ELF-1 (cell line): ENCODE results near the gene TK1.

ENCODE experiments used
- DNase-seq: peaks from one replicate; pipeline ENCODE4 v3.0.0-alpha.2; 2016; ENCODE audit warnings: low read depth, low spot score

Gene TK1

DNA sequence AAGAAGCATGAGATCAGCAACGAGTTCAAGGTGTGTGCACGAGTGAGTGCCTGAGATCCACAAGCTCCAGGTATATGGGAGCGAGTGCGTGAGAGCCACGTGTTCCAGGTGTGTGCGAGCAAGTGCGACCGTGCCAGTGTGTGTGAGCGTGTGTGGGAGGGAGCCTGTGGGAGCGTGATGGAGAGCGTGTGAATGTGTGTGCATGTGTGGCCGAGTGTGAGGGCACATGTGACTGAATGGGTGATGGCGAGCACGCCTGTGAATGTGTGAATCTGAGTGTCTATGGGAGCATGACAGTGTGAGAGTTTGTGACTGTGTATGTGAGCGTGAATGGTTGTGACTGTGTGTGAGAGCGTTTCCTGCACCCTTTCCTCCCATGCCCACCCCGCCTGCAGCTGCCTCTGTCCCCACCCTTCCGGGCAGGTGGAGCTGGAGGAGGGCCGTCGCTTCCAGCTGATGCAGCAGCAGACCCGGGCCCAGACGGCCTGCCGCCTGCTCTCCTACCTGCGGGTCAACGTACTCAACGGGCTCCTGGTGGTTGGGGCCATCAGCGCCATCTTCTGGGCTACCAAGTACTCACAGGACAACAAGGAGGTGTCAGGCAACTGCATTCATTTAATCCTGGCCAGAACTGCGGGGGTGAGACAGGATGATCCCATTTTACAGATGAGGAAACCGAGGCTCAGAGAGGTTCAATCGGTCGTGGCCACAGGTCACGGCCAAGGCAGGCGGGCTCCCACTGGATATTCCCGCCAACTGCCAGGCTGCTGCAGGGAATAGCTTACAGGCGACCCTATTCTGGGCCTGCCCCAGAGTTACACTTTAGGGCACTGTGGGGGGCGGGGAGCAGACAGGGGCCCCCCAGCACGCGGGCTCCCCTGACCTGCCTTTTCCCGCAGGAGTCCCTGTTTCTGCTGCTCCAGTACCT lies 52.6 kb downstream of the TK1 start:
- peak; percentile 88 for DNase-seq

DNA sequence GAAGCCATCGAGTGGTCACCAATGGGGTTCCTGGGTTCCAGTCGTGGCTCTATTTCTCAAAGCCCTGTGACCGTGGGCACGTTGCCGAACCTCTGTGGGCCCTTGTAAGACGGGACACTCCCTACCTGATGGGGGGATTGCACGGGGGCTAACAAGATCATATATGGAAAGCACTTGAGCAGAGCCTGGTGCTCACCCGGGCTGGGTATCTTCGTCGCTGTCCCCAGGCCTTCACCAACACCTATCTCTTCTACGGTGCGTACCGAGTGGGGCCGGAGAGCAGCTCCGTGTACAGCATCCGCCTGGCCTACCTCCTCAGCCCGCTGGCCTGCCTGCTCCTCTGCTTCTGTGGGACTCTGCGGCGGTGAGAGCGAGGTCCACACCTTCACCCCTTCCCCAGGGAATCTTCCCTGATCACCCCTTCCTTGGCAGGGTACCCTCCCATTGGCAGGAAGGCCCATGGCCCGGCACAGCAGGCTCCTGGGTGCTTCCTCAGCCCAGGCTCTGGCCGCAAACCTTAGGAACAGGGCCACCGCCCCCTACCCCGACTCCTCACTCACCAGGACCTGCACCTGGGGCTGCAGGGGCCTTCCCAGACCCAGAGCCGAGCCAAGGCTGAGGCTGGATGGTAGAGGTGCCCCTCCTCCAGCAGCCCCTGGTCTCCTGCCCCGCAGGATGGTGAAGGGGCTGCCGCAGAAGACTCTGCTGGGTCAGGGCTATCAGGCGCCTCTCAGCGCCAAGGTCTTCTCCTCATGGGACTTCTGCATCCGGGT lies 53.5 kb downstream of the TK1 start:
- DNase-seq: no peak

DNA sequence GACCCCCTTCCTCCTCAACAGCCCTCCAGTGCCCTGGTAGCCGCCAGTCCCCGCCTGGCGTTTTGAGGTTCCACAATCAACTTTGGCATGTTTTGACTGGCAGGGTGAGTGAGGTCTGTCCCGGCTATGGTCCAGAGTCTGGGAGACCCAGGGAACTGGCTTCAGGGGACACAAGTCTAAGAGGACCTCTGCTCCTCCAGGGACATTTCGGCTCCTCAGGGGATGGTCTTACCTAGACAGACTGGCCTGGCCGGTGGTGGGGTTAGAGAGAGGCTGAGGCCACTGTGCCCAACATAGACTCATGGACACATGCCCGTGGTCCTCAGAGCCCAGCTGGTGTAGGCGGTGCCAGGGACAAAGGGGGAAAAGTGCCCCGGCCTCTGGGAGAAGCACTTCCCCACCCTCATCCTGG lies 54.1 kb downstream of the TK1 start:
- no peak for DNase-seq

DNA sequence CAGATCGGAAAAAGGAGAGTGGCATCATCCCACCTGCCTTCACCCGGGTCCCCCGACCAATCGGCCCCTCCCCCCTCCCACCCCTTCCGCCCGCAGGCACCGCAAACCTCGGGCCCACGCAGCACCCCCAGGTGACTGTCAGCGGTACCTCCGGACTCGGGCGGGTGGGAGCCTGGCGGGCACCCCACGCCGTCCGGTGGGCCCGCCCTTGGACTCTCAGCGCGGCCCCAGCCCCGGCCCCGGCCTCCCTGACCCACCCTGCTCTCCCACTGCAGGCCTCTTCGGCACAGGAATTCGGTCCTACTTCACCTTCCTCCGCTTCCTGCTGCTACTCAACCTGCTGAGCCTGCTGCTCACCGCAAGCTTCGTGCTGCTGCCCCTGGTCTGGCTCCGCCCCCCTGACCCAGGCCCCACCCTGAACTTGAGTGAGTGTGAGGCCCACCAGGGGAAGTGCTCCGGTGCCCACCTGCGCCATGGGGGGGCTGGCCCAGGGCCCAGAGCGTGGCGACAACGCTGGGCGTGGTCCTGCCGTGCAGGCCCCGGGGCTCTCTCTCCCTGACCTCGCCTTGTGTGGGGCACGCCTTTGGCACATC lies 54.7 kb downstream of the TK1 start:
- DNase-seq: peak; percentile 57

DNA sequence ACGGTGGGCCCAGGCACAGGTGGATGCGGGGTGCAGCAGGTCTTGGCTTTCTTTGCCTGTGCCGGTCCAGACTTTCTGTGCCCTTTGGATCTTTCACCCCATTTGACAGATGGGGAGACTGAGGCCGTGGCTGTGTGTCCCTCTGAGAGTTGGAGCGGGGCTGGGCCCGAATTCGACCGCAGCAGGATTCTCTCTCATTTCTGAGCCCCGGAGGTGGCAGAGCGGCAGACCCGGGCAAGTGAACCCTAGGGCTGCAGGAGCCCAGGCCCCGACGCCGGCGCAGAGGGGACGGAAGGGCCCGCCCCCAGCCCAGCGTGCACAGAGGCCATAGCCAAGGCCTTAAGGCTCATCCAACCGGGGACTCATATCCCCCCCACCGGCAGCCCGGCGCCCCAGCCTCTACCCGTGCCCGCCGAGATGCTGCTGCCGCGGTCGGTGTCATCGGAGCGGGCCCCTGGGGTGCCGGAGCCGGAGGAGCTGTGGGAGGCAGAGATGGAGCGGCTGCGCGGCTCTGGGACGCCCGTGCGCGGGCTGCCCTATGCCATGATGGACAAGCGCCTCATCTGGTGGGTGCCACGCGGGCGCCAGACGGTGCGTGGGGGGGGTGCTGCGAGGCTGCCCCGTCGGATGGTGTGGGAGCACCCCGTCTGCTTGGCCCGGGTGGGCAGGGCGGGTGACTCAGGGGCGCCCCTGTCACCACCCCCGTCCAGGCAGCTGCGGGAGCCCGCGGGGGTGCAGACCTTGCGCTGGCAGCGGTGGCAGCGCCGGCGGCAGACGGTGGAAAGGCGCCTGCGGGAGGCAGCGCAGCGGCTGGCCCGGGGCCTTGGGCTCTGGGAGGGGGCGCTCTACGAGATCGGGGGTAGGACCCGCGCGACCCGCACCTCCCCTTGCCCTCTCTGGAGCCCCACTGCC lies 55.4 kb downstream of the TK1 start:
- no peak for DNase-seq

DNA sequence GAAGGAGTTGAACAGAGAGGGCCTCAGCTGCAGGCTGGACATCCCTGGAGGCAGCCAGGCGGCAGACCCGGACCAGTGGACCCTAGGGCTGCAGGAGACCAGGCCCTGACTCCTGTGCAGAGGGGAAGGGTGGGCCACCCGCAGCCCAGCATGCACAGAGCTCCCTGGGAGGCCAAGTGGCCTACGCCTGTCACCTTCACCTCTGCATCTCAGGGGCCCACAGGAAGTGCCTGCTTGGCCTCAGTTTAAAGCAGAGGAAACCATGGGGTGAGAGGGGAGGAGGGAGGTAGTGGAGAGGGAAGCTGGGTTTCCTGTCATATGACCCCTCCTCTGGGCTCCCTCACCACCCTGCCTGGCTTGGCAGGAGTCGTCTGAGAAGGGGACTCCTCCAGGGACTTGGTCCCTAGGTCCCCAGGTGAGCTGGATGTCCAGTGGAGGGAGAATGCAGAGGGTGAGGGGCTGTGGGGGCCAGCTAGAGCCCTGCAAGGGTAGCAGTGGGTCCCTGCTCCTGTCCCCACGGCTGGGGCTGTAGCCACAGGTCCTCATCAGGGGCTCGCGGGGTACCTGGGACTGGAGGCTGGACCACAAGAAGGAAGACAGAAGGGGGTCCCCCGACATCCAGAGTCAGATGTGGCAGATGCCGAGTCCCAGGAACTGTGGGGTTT lies 56.3 kb downstream of the TK1 start, which contains the start of gene TMC8:
Gene TMC8 (plus strand): TSS at position 335 of the 665 bp plus-strand sequence. CDS start 818 bp downstream, outside the sequence.
- no peak for DNase-seq

DNA sequence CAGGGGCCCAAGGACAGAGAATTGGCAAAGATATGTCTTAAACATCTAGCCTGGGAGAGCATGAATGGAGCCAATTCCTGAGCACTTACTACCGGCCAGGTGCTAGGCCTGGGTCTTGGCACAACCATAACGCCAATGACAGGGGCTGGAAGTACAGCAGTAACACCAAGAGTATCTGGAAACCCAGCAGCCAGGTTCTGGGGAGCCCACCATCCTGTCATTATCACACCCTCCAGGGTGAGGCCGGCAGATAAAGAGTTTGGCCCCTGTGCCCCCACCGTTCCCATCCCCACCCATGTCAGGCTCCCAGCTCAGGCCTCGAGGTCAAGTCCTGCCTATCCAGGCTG lies 56.8 kb downstream of the TK1 start:
- DNase-seq: no peak

DNA sequence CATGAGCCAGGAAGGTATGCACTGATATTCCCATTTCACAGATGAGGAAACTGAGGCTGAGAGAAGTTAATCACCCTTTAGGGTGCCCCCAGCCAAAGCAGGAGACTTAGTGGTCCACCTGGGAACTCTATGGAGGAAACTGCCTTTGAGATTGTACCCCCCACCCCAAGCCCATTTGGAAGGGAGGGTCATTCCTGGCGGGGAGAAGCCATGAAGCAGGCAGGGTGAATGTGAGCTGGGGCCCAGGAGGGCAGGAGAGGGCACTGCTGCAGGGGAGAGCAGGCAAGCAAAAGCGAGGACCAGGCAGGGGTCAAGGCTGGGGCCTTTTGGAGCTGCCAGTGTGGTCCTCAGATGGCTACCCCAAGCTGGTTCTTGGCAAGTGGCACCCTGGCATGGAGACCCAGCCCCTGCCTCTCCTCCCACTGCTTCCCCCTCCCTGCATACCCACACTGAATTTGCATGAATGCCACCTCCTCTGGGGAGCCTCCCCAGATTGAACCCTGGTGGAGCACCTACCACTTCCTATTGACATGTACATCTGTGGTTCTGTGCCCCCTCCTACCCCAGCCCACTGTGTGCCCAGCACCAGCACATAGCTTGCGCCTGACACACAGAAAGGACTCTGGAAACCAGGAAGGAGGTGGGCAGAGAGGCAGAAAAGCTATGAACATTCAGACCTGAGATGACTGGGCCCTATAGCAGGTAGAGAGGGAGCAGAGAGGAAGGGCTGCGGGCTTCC lies 57.3 kb downstream of the TK1 start:
- no peak for DNase-seq

DNA sequence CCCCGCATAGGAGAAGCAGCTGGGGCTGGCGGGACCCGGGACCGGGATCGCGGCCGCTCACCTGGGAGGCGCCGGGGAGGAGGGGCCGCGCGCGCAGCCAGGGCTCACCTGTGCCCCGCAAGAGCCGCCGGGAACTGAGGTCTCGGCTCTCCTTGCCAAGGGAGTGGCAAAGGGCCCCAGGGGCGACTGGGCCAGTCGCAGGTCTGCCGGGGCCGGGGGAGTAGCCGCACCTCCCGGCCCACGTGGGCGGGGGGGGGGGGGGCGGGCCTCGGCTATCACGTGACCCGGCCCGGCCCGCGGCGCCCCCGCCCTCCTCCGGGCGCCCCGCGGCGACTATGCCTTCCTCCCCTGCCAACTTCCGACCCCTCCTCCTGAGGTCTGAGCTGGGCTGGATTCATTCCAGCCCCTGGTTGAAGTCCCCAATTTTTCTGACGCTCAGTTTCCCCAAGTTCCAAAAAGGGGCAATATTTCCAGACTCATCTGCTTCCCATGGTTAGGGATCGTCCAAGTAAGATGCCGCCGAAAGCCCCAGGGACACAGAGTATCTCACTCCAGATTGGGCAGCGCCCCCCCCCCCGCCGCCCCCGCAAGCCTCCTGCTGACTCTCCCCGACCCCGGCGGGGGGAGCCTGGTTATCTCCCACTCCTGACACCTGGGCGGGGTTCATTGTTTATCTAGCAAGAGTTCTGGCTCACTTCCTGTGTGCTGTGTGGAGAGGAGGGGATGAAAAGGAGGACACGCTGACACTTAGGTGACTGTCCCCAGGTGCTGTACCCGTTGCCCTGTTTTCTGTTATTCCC lies 58.1 kb downstream of the TK1 start, which contains the start of gene TMC6:
Gene TMC6 (minus strand): TSS at position 205 of the 800 bp plus-strand sequence. CDS start 1,923 bp downstream, outside the sequence.
- DNase-seq: peak; percentile 79

DNA sequence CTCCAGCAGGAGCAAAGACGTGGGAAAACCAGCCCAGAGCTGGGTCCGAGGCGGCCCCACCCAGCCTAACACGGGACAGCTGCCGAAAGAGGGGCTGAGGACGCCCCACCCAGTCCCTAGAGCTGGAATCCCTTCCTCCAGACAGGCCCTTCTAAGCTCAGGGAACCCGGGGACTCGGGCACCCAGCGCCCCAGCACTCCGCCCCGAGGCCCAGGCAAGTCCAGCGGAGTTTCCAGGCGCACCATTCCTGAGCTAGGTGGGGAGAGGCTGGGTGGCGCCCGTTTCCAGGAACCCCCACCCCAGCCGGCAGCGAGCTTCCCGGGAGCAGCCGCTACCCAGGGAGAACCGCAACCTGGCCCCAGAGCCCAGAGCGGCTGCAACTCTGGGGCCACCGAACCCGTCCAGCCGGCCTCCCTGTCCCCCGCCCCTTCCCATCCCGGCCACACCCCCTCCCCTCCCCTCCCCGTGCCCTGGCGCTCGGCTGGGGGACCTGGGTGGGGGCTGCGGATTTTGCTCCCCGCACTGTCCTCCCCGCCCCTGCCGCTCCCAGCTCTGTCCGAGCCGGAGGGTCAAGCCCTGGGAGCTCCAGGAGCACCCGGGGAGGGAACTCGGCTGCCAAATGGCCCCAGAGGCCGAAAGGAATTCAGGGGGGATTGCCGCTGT lies 58.8 kb downstream of the TK1 start:
- DNase-seq: peak; percentile 46

DNA sequence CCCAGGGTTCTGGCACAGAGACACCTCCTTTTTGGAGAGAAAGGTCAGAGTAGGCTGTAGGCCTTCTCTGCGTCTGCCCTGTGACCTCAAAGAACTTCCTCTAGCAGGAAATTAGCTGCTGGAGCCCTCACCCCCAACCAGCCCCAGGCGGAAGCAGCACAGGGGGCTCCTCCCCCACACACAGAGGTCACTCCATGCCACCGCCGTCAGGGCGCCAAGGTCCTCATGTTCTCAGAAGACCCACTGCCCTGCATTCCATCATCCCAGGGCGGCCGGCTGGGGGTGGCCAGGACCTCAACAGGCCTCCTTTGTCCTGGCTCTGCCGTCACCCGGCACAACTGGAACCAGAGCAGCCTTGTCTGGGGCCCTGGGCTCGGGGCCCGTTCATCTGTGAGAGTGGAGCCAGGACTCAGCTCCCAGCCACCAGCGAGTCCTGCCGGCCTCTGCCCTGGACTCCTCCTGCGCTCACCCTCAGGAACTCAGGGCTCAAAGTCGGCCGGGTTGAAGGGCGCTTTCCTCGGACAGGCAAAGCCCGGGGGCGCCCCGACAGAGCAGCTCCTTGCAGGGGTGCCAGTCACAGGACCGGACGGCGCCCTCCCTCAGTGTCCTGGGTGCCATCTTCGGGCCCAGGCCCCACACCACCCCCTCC lies 59.5 kb downstream of the TK1 start:
- peak; percentile 78 for DNase-seq

DNA sequence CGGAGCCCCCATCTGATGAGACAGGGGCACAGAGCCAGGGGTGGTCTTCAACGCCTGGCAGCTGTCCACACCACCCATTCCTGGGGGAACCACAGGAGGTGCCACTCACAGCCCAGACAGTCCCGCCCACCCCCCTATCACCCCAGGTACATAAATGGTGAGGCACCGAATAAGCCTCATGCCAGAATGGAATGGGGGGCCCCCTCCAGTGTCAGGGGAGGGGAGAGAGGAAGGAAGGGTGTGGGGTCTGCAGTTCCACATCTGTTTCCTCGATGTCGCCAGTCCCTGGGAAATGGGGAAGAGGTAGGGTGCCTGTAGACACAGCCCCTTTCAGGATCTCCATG lies 60.0 kb downstream of the TK1 start:
- no peak for DNase-seq

DNA sequence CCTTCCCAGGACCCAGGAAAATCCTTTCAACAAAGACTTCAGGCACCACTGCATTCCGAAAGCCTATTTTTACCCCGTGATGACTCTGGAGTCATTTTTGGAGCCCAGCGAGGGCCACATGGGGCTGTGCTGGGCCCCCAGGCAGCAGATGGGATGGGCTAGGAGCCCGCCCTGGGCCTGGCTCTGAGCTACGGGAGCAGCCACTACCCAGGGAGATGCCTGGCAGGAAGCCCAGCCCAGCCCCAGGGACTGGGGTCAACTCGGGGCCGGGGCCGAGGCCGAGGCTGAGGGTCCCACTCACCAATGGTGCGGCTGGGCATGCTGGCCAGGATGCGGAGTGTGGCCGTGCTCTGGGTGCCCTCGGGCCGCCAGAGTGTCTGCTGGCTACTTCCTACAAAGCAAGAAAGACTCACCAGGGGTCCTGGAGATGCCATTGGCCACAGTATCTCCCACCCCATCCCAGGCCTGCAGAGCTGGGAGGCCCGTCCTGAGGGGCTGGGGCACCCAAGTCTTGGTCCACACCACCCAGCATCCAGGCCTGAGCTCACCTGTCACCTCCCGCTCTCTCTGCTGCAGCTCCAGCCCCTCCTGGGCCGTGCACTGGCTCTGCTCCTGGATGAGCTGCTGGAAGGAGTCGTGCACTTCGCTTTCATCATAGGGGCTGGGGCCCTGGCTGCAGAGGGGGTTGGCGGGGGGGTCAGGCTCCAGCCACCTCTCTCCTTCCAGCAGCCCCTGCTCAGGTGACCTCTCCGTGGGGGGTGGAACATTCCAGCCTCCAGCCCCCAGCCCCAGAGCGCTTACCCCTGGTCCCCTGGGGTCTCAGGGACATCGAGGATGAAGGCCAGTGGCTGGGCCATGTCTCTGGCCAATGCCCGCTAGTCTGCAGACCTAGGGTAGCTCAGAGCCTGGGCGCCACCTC lies 60.6 kb downstream of the TK1 start:
- no peak for DNase-seq

DNA sequence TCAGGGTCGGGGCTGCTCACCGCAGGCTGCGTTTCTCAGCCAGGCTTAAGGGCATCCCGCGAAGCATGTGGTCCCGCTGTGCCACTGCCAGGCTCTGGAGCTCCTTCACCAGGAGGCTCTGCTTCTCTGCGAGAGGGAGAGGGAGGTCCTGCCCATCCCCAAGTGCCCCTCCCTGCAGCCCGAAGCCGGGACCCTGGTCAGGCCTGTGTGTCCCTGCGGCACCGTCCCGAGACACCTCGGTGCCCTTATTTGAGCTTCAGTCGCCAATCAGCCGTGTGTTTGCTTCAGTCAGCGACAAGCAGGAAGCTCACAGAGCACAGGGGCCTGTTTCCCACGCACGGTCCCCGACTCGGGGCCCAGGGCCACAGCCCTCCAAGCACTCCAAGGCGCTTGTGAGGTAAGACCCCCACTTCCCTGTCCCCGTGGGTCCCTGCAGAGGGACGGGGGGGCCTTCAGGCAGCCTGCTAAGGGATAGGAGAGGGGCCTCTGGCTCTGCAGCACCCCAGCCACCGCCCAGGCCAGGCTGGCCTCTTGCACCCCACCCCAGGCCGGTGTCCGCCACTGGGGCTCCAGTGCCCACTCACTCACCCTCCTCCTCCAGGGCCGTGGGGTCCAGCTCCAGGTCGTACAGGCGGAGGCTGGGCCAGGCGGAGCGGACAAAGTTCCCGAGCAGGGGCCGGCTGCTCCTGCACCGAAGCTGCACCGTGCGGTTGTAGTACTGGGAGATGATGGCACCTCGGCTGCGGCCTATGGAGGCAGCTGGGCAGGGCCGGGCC lies 61.5 kb downstream of the TK1 start:
- no peak for DNase-seq

DNA sequence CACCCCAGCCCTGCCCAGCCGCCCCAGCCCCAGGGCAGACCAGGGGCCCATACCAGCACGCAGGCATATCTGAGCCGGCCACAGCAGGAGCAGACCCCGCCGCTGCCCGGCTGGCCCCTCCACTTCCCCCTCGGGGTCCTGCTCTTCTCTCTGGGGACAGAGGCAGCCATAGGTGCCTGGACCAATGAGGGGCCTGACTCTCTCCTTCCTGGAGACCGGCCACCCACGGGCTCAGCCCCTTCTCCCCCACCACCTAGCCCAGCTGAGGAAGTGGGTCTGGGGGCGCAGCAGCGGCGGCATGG lies 62.1 kb downstream of the TK1 start:
- DNase-seq: no peak
